GM12873 (cell line): ENCODE measurements around the gene ODC1.

Experiments used
- TF ChIP-seq, protein P1 (sequence below): IDR thresholded peaks from 2 replicates; pipeline ENCODE4 v1.5.1; 2012; ENCODE audit warnings: low read depth, mild to moderate bottlenecking, moderate library complexity, low read length, control low read depth; ENCODE audit not compliant: insufficient read depth; ENCODE audit errors: missing control alignments

ODC1 gene

DNA sequence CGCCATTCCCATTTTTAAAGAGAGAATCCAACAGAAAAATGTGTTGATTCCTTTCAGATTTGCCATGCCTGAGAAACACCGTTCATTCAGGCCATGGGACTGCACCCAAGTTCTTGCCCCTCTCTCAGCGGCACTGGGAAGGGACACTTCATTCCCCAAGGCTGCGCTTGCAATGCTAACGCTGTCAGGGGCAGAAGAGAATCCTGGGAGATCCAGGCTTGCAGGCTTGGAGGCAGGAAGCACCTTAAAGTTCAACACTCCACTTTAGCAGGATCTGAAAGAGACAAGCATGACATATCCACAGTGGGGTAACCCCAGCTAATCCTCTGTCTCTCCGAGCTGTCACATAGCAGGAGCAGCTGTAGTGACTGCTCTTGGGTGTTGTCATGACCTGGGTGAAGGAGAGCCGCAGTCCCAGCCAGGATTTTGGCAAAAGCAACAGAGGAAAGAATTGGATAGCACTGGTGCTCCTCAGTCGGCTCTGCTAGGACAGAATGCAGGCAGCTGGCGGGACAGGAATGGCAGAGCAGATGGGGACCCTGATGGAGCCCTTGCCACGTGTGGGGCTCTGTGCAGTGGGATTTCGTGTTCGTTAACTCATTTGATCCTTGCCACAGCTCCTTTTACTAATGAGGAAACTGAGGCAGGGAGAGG is 22.0 kb upstream of the ODC1 start:
- TF ChIP-seq, protein P1, sequence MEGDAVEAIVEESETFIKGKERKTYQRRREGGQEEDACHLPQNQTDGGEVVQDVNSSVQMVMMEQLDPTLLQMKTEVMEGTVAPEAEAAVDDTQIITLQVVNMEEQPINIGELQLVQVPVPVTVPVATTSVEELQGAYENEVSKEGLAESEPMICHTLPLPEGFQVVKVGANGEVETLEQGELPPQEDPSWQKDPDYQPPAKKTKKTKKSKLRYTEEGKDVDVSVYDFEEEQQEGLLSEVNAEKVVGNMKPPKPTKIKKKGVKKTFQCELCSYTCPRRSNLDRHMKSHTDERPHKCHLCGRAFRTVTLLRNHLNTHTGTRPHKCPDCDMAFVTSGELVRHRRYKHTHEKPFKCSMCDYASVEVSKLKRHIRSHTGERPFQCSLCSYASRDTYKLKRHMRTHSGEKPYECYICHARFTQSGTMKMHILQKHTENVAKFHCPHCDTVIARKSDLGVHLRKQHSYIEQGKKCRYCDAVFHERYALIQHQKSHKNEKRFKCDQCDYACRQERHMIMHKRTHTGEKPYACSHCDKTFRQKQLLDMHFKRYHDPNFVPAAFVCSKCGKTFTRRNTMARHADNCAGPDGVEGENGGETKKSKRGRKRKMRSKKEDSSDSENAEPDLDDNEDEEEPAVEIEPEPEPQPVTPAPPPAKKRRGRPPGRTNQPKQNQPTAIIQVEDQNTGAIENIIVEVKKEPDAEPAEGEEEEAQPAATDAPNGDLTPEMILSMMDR: no peak

DNA sequence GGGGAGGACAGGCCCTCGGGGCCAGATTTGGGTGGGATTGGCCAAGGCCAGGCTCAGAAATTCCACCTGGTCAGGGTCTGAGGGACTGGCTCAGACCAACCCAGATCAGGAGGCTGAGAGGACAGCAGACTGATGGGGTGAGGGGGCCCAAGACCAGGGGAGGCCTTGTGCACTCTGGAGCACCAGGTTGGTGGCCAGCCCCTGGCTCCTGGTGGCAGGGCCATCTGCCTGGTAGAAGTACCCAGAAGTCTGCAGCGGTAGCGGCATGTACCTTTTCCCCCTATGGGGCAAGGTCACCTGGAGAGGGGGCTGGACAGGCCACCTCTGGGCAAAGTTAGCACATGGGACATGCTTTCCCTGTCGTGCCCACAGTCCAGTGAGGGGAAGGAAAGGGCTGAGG is 21.2 kb upstream of the ODC1 start:
- TF ChIP-seq, protein P1: no peak

DNA sequence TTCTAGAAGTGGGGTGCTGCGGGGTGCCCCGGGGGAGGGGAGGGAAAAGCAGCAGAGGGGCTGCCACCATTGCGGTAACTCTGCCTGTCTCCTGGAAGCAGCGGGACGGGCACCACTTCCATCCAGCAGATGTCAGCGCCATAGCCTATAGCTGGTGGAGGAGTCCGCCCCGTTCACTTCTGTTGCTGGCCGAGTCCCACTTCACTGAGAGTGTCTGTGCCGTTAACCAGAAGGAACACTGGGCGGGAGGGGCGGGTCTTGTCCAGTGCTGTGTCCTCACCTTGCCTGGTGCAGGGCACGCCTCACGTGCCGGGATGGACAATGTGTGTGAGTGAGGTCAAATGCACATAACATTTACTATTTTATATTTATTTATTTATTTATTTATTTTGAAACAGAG is 19.3 kb upstream of the ODC1 start:
- TF ChIP-seq, protein P1: no peak

DNA sequence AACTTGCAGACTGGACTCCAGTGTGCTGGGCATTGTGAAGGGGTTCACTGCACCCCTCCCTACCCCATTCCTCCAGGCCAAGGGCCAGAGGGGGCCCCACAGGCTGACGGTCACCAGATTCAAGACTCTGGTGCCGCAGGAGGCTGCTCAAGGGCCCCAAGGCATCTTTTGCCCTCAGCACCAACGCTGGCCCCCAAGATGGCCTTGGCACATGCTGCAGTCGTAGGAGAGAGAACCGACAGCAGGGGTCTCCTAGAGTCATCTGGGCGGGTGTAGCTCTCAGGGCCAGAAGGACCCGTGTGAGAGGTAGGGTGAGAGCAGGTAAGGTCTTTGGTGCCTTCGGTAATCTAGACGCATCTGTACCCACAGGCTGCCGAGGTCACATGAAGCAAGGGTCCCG is 18.7 kb upstream of the ODC1 start:
- TF ChIP-seq, protein P1: no peak

DNA sequence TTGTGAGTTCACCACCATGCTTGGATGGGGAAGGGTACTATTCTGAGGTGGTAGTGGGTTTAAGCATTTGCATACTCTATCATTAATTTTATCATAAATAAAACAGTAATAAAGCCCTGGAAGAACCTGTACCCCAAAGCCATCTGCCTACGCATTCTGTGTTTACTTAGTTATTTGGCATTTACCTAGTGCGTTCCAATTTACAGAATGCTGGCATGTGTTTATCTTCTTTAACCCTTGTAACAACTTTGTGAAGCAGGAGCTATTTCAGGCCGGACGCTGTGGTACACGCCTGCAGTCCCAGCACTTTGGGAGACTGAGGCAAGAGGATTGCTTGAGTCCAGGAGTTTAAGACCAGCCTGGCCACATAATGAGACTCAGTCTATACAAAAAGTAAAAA is 17.8 kb upstream of the ODC1 start:
- TF ChIP-seq, protein P1: no peak

DNA sequence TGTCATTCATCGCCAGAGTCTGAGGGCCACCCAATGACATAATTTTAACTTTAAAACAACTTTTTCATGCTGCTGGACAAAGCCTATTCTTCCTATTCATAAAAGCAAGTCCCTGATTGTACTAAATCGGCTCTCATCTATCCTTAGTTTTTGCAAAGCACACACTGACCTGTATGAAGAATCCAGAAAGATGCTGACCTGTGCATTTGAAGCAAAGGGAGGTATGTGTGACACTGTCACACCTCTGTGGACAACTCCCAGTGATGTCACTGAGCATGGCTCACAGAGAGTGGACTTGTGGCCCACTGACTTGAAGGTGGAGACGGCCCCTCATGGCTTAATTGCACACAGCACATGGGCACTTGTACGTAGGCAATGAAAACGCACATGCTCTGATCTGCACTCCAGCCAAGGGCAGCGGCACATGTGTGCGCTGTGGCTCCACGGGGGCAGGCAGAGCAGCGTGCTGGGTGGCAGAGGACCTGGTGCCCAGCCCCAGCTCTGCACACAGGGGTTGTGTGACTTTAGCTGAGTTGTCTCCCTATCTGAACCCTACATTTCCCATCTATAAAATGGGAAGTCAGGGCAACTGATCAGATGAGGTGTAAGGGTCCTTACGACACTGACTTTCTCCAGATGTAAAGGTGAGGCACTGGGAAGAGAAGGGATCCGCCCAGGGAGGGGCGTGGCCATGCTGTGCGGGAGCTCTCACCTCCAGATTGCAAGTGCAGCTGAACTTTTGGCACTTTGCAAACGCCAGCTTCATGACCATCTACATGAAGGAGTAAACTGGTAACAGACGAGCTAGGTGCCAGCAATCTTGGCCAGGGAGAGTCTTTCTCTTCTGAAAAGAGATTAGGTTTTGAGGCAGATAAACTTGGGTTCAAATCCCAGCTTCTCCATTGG is 14.3 kb upstream of the ODC1 start:
- TF ChIP-seq, protein P1: no peak

DNA sequence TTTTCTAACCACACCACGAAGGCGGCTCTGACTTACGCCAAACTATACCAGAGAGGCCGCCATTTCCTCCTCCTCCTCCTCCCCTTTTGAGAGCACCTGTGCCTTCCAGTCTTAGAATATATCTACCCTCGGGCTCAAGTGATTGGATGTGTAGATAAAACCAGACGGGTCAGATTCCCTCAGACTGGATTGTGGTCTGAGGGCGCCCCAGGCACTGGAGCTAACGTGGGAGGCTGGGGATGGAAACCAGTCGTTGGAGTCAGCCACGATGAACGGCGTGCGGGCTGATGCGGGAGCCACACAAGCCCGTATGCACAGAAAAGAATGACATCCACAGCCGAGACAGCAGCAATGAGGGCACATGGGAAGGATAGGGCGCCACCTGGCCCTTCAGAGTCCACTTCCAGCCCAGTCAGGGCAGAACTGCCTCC is 12.3 kb upstream of the ODC1 start:
- TF ChIP-seq, protein P1: no peak
